Measurements from ENCODE around the gene ZSWIM7. TPM values are rescaled to one million over a fixed set of nuclear protein-coding genes. Genes with fewer than 3 reads are reported as not detected.
A peak's percentile ranks its signal among the peaks of the same experiment; 100 is the strongest.
"Not testable (repeated sequence)": the region's sequence is repeated elsewhere in the genome, so short reads cannot be mapped to it uniquely, and the experiment has no call there.

Gene ZSWIM7
- total RNA-seq, 1 experiment from 2014 or later, result 27.2 TPM

DNA sequence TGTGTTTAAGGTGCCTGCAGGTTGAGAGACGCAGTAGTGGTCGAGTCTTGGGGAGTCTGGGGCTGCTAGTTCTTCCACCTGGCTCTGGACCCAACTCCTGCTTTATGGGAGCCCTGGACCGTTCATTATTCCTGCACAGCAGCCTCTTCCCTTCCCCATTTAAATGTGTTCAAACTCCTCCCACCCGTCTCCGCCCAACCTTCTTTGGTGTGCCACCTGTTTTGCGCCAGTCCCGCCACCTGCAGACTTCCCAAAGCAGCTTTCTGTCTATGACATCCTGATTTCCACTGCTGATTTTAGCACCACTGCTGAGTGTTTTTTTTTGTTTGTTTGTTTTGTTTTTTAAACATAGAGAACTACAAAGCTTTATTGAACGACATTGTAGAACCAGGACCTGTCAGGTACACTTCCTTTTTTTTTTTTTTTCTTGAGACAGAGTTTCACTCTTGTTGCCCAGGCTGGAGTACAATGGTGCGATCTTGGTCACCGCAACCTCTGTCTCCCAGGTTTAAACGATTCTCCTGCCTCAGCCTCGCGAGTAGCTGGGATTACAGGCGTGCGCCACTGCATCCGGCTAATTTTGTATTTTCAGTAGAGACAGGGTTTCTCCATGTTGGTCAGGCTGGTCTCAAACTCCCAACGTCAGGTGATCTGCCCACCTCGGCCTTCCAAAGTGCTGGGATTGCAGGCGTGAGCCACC lies 41.7 kb downstream of the ZSWIM7 start:
- no peak for DNase-seq (ENCODE audit: low read depth)

DNA sequence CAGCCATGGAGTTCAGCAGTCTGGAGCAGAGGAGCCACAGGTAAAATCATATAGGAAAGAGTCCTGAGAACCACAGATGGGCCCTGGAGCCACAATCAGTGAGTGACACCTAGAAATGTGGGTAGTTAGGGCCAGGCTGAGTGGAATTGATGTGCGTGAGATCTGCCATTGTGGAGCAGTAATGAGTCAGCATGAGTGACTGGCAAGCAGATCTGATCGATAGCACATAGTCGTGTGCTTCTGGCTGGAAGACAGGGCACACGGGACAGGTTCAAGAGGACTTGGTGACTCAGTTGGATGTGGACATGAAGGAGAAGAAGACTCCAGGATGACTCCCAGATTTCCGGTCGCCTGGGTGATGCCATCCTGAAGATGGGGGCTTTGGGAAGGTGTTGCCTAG lies 42.3 kb downstream of the ZSWIM7 start:
- DNase-seq (ENCODE audit: low read depth), result peak; percentile 55

DNA sequence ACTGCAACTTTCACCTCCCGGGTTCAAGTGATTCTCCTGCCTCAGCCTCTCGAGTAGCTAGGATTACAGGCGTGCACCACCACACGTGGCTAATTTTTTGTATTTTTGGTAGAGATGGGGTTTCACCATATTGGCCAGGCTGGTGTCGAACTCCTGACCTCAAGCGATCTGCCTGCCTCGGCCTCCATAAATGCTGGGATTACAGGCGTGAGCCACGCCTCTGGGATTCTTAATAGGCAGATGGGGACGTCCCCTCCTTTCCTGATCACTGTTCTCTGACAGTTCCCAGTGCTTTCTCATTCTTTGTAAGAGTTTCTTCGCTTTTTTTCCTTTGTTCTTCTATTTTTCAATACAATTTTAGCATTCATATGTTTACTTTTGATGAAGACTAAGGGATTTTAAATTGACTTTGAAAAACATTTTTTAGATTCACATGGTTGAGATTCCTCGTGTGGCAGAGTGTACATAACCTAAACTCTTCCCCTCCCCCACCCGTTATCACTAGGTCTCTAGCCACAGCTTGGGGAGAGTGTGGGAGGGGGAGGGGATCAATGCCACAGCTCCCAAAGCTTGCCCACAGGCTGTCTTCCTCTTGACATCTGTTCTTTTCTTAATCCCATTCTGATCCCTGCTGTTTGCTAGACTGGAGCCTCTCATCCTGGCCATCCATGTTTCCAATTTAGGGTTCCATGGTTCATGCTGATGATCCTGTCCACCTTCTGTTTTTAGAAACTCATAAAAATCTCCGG lies 43.5 kb downstream of the ZSWIM7 start:
- DNase-seq (ENCODE audit: low read depth), result peak; percentile 59

GRCh38 chr17:15954222-15954621 lies 45.3 kb downstream of the ZSWIM7 start:
- peak; percentile 89 for DNase-seq (ENCODE audit: low read depth)

GRCh38 chr17:15952916-15953790 lies 46.4 kb downstream of the ZSWIM7 start:
- no peak for DNase-seq (ENCODE audit: low read depth)

GRCh38 chr17:15952048-15952532 lies 47.4 kb downstream of the ZSWIM7 start:
- no peak for DNase-seq (ENCODE audit: low read depth)

DNA sequence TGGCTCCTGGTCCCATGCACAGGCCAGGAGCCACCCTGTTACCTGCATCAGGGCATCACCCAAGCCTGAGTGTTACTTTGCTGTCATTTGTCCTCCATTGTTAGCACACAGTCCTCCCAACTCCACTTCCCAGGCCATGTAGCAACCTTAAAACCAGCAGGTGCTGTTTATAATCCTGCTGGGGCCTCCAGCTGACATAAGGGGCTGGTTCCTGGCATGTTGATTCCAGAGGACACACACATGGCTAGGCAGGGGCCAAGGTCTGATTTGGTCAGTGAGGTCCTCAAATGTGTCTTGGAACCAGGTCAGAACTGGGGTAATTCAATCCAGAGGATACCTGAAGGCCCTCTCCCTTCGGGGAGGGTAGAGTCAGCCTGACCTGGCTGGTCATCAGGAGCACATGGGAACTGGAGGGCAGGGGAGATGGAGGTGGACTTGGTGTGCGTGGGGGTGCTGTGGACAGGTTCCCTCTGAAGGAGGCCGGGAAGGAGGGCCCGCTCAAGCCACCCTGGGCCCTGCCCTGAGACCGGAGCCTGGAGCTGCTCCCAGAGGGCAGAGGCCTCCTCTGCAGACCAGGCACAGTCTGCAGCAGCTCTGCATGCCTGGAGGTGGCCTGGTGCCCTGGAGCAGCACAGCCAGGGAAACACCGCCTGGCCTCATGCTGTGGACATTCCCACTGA lies 48.0 kb downstream of the ZSWIM7 start:
- no peak for DNase-seq (ENCODE audit: low read depth)

- no peak for DNase-seq (ENCODE audit: low read depth)
Observed at GRCh38 chr17:15947976-15948752, 51.3 kb downstream of the ZSWIM7 start.

DNA sequence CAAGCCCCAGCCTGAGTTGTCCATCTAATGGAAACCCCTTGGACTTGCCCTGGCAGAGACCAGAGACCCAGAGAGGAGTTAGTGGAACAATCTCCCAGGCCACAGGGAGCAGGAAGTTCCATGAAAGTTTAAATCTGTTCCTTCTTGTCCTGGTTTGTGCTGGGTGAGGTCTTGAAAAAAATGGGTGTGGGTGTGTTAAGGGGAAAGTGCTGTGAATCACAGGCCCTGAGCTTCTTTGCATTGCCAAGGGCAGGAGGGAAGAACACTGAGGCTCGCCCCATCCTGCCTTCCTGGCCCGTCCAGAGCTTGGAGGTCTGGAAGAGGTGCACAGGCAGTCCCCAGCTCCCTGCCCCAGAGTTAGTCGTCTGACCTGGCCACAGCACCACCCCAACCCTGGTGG lies 52.2 kb downstream of the ZSWIM7 start:
- DNase-seq (ENCODE audit: low read depth), result peak; percentile 39

DNA sequence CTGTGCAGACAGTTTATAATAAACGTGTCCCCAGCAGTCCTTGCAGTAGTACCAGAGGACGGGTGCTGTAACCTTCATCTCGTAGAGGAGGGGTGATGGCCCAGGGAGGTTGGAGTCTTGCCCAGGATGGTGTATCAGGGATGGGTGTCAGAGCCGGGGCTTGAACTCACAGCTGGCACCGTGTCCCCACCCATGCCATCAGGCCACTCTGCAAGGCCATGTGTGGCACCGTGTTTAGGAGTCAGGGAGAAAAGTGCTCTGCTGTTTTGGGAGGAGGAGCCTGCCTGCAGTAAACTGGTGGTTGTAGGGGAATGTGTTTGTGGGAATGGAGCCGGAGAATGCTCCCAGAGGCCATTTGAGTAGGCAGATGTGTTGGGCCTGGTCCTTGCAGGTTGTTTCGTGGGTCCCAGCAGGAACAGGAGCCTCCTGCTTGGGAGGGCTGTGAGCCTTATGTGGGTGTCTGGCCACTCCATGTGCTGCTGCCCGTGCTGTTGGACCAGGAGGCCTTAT lies 52.8 kb downstream of the ZSWIM7 start:
- DNase-seq (ENCODE audit: low read depth), result peak; percentile 57

DNA sequence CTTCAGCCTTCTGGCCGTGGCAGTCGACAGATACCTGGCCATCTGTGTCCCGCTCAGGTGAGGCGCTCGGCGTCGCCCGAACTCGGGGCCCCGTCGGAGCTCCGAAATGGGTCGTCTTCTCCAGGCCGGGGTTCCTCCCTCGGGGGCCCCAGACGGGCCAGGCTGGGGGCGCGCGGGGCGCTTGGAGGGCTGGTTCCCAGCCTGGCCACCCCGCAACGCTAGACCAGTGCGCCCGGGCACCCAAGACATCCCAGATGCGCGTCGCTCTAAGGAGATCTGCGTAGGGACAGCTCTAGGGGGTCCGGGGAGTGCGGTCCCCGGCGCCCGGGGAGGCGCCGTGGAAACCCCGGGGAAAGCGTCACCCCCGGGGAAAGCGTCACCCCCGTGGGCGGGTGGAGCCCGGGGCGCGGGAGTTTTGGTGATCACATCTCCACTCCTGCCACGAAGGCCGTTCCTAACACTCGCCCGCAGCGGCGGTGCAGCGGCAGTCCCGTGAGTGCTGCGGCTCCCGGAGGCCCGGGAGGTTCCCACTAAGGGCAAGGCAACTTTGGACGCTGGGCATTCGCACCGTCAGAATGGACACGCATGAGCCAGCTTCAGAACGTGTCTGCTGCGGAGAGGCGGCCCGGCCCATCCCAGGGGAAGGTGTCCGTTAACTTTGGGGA lies 53.8 kb downstream of the ZSWIM7 start:
- no peak for DNase-seq (ENCODE audit: low read depth)

DNA sequence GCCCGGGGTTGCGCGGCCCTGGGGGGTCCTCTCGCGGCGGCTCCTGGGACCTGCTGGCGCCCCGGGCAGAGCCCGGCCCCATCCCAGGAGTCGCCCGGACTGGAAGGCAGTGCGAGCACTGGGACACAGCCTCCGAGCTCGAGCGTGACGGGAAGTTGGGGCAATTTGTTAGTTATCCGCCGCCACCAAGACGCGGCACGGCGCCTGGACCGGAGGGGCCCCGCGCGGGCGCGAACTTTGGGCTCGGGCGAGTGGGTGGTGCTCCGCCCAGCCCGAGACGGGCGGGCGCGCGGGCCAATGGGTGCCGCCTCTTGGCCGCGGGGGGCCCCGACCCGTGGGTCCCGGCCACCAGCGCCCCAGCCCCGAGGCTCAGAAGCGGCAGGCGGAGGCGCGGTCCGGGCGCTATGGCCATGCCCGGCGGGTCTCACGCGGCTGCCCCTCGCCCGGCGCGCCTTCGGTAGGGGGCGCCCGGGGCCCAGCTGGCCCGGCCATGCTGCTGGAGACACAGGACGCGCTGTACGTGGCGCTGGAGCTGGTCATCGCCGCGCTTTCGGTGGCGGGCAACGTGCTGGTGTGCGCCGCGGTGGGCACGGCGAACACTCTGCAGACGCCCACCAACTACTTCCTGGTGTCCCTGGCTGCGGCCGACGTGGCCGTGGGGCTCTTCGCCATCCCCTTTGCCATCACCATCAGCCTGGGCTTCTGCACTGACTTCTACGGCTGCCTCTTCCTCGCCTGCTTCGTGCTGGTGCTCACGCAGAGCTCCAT lies 54.6 kb downstream of the ZSWIM7 start, which contains the start of gene ADORA2B:
Gene ADORA2B (plus strand): TSS at position 372 of the 768 bp plus-strand sequence. CDS start 119 bp downstream, at position 491.
- DNase-seq (ENCODE audit: low read depth), result peak; percentile 60

DNA sequence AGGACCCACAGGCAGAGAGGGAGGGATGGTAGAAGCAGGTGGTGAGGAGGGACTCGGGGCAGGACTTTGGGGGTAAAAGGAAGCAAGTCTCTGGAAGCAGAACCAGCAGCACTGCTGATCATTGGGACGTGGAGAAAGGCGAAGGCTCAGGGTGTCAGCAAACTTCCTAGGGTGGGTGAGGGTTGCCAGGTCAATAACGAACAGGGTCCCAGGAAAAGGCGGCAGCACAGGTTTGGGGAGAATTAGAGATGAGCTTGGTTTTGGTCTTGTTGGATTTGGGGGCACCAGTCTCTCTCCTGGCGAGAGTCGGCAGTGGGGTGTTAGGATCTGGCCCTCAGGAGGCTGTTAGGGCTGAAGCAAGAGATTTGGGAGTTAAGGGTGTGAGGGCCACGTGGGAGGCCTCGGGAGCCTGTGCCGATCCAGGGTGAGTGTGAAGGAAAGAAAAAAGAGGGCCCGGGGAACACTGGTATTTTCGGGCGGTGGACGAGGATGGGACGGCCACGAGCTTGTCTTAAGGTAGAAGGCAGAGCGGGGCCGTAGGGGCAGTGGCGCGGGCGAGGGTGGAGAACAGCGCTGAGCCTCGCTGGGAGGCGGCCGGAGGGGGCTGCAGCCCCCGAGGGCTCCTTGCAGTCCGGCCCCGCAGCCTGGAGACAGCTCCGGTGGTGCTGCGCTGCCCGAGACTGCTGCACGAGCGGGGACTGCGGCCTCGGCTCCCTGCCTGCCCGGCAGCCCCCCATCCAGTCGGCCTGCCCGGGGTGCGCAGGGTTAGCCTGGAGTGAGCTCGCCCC lies 55.3 kb downstream of the ZSWIM7 start:
- no peak for DNase-seq (ENCODE audit: low read depth)

GRCh38 chr17:15942207-15942833 lies 57.2 kb downstream of the ZSWIM7 start:
- DNase-seq (ENCODE audit: low read depth), result no peak

DNA sequence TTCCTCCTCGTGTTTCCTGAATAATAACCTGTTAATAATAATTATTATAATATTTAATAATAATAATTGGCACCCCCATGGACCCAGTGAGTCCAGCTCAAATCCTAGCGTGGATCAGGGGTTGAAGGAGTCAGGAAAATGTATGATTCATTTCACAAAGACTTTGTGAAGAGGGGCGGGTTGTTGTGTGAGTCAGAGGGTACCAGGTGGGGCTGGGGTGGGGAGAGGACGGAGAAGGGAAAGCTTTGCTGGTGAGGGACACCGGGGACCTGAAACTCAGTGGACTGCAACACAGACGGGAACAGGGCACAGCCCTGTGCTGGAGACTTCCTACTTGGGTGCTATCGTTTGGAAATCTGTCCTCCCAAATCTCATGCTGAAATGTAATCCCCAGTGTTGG lies 57.7 kb downstream of the ZSWIM7 start:
- peak; percentile 43 for DNase-seq (ENCODE audit: low read depth)

DNA sequence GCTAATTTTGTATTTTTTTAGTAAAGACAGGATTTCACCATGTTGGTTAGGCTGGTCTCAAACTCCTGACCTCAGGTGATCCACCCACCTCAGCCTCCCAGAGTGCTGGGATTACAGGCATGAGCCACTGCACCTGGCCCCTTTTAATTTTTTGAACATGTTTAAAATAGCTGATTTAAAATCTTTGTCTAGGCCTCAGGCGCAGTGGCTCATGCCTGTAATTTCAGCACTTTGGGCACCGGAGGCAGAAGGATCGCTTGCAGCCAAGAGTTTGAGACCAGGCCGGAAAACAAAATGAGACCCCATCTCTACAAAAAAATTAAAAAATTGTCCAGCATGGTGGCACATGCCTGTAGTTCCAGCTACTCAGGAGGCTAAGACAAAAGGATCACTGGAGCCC lies 63.0 kb downstream of the ZSWIM7 start:
- DNase-seq (ENCODE audit: low read depth), result not testable (repeated sequence)

- DNase-seq (ENCODE audit: low read depth), result no peak
Observed at GRCh38 chr17:15935891-15936290, 63.6 kb downstream of the ZSWIM7 start.

GRCh38 chr17:15934866-15935265 lies 64.6 kb downstream of the ZSWIM7 start:
- DNase-seq (ENCODE audit: low read depth), result no peak

Measured in RPMI7951 (cell line).